Measurements from ENCODE around the gene HOOK1.

HOOK1 gene

GRCh38 chr1:59814901-59815825 lies at the start of gene HOOK1:
TSS of gene HOOK1 (plus strand) at chr1:59814949. CDS start at chr1:59815118, 169 bp downstream.
- DNase-seq = no peak

- no peak for DNase-seq
Measured at GRCh38 chr1:59765011-59765730, 49.6 kb upstream of the HOOK1 start.

GRCh38 chr1:59766227-59766855 lies 48.4 kb upstream of the HOOK1 start:
- no peak for DNase-seq

- DNase-seq = no peak
Measured at GRCh38 chr1:59767119-59767518, 47.6 kb upstream of the HOOK1 start.

- no peak for DNase-seq
Measured at GRCh38 chr1:59768792-59769735, 45.7 kb upstream of the HOOK1 start.

GRCh38 chr1:59769736-59770095 lies 45.0 kb upstream of the HOOK1 start:
- DNase-seq = no peak

GRCh38 chr1:59771361-59771760 lies 43.4 kb upstream of the HOOK1 start:
- DNase-seq = no peak

- DNase-seq = no peak
Measured at GRCh38 chr1:59775480-59775879, 39.3 kb upstream of the HOOK1 start.

GRCh38 chr1:59776960-59777852 lies 37.5 kb upstream of the HOOK1 start:
- DNase-seq = no peak

GRCh38 chr1:59779949-59780348 lies 34.8 kb upstream of the HOOK1 start:
- DNase-seq = no peak

GRCh38 chr1:59788825-59789224 lies 25.9 kb upstream of the HOOK1 start:
- no peak for DNase-seq

GRCh38 chr1:59798600-59798999 lies 16.1 kb upstream of the HOOK1 start:
- DNase-seq = no peak

- DNase-seq = no peak
Measured at GRCh38 chr1:59803458-59804038, 11.2 kb upstream of the HOOK1 start.

- DNase-seq = no peak
Measured at GRCh38 chr1:59804301-59804700, 10.4 kb upstream of the HOOK1 start.

GRCh38 chr1:59805554-59805953 lies 9.2 kb upstream of the HOOK1 start:
- DNase-seq = no peak

- DNase-seq = no peak
Measured at GRCh38 chr1:59814180-59814900, 409 bp upstream of the HOOK1 start.

GRCh38 chr1:59815892-59816291 lies 1.1 kb downstream of the HOOK1 start:
- DNase-seq = no peak

- no peak for DNase-seq
Measured at GRCh38 chr1:59816318-59816878, 1.6 kb downstream of the HOOK1 start.

GRCh38 chr1:59819566-59820438 lies 5.1 kb downstream of the HOOK1 start:
- no peak for DNase-seq

All from GF-D8 (cell line).